HCT116 (cell line): ENCODE measurements around the gene WWOX.

Experiments used
- POLR2A ChIP-seq: IDR thresholded peaks from 2 replicates; pipeline ENCODE4 v1.7.0; 2011; ENCODE audit warnings: borderline replicate concordance; ENCODE audit not compliant: insufficient read depth, insufficient read length; ENCODE audit errors: extremely low read depth
- YY1 ChIP-seq: IDR thresholded peaks from 2 replicates; pipeline ENCODE4 v1.6.1; 2011; ENCODE audit warnings: low read length, low read depth, moderate library complexity, mild to moderate bottlenecking; ENCODE audit not compliant: insufficient replicate concordance; ENCODE audit errors: extremely low read depth
- TF ChIP-seq, protein P1 (sequence below), 3 experiments: fragments of 200-600 bp in 1 of 3; sonication (generic) in 1 of 3; IDR thresholded peaks in 2 of 3; conservative IDR thresholded peaks in 1 of 3; 2 replicates each; pipeline ENCODE4 v1.5.1; 2012 to 2017; ENCODE audit warnings: low read depth in 2 of 3, low read length in 2 of 3, antibody characterized with exemption in 1 of 3, borderline replicate concordance in 1 of 3, control low read depth in 1 of 3, mild to moderate bottlenecking in 1 of 3, mixed read lengths in 1 of 3, mixed run types in 1 of 3, moderate library complexity in 1 of 3; ENCODE audit not compliant: insufficient read depth in 1 of 3

GRCh38 chr16:78290872-78291591 is 191.6 kb downstream of the WWOX start:
- TF ChIP-seq, protein P1, sequence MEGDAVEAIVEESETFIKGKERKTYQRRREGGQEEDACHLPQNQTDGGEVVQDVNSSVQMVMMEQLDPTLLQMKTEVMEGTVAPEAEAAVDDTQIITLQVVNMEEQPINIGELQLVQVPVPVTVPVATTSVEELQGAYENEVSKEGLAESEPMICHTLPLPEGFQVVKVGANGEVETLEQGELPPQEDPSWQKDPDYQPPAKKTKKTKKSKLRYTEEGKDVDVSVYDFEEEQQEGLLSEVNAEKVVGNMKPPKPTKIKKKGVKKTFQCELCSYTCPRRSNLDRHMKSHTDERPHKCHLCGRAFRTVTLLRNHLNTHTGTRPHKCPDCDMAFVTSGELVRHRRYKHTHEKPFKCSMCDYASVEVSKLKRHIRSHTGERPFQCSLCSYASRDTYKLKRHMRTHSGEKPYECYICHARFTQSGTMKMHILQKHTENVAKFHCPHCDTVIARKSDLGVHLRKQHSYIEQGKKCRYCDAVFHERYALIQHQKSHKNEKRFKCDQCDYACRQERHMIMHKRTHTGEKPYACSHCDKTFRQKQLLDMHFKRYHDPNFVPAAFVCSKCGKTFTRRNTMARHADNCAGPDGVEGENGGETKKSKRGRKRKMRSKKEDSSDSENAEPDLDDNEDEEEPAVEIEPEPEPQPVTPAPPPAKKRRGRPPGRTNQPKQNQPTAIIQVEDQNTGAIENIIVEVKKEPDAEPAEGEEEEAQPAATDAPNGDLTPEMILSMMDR (IDR thresholded peaks at IDR 0.05 in 2 of 3, conservative IDR thresholded peaks at IDR 0.05 in 1 of 3; ENCODE audit: borderline replicate concordance in 1 of 3, insufficient read depth in 1 of 3, low read depth in 2 of 3, low read length in 2 of 3), result no peak
- TF ChIP-seq YY1 (no peak), POLR2A (no peak)
